ENCODE measurements around the gene AEBP1. TPM values are rescaled to one million over a fixed set of nuclear protein-coding genes. Genes with fewer than 3 reads are reported as not detected.
"Not testable (repeated sequence)": the region's sequence is repeated elsewhere in the genome, so short reads cannot be mapped to it uniquely, and the experiment has no call there.

Gene AEBP1
- total RNA-seq, 4 donors from 2014 or later, result 20.1 to 127 (median 58.0) TPM

DNA sequence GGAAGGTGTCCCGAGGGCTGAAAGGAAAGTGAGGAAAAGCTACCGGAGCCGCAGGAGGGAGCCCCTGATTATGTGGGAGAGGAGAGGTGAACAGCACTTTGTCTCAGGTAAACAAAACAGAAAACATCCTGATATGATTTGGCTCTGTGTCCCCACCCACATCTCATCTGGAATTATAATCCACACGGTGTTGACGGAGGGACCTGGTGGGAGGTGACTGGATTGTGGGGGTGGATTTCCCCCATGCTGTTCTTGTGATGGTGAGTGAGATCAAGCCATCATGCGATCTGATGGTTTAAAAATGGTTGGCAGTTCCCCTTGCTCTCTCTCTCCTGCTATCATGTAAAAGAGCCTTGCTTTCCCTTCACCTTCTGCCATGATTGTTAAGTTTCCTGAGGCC lies 16.2 kb downstream of the AEBP1 start:
- DNase-seq, result no peak
- peaks cover 0 to 13% (median 0%) of the 10 kb centered on the region in 4 donors for H3K4me1 ChIP-seq
- no peak overlapping the region for H3K27ac ChIP-seq
- H3K4me3 ChIP-seq, result no peak overlapping the region
- no peak for TF ChIP-seq POLR2A (IDR thresholded peaks at IDR 0.05)
- TF ChIP-seq, protein P1, sequence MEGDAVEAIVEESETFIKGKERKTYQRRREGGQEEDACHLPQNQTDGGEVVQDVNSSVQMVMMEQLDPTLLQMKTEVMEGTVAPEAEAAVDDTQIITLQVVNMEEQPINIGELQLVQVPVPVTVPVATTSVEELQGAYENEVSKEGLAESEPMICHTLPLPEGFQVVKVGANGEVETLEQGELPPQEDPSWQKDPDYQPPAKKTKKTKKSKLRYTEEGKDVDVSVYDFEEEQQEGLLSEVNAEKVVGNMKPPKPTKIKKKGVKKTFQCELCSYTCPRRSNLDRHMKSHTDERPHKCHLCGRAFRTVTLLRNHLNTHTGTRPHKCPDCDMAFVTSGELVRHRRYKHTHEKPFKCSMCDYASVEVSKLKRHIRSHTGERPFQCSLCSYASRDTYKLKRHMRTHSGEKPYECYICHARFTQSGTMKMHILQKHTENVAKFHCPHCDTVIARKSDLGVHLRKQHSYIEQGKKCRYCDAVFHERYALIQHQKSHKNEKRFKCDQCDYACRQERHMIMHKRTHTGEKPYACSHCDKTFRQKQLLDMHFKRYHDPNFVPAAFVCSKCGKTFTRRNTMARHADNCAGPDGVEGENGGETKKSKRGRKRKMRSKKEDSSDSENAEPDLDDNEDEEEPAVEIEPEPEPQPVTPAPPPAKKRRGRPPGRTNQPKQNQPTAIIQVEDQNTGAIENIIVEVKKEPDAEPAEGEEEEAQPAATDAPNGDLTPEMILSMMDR (IDR thresholded peaks at IDR 0.05), result no peak
- no peaks in the 10 kb centered on the region for H3K9me3 ChIP-seq
- H3K27me3 ChIP-seq, result no peaks in the 10 kb centered on the region
- peaks cover 0 to 23% (median 0%) of the 10 kb centered on the region in 3 donors for H3K36me3 ChIP-seq

DNA sequence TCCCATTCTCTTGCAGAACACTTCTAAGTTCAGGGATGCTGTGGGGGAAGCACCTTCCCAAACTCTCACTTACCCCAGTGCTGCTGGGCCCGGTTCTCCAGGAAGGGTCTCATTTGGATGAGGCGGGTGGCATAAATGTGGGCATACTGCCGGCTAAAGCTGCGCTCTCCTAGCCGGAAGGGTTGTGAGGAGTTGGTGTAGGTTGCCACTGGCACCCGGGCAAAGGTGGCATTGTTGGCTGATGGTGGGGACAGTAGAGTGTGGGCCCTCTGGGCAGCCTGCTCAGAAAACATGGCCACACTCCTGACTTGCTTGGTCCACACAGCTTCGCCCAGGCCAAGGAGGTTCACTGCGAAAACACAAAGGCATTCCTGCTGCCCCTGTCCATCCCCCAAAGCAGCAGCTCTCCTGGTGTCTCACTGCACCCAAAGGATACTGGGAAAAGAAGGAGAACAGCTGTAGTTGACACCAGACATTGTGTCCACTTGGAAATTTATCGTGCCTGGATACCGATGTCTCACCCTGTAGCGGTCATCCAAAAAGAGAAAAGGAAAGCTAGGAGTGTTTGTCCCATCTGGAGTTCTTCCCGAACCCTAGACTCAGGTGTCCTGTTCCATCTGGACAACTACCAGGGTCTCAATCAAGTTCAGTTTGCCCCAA lies 17.7 kb downstream of the AEBP1 start:
- no peak overlapping the region for H3K4me3 ChIP-seq
- no peak for DNase-seq
- peaks cover 0 to 14% (median 0%) of the 10 kb centered on the region in 3 donors for H3K36me3 ChIP-seq
- H3K27me3 ChIP-seq, result no peaks in the 10 kb centered on the region
- no peak overlapping the region for H3K27ac ChIP-seq
- H3K9me3 ChIP-seq, result no peaks in the 10 kb centered on the region
- H3K4me1 ChIP-seq, result peaks cover 0 to 13% (median 0%) of the 10 kb centered on the region in 4 donors
- TF ChIP-seq, protein P1 (IDR thresholded peaks at IDR 0.05), result no peak
- TF ChIP-seq POLR2A (IDR thresholded peaks at IDR 0.05), result no peak

- peak overlapping the region; percentile 65 to 88 (median 81) for H3K4me3 ChIP-seq
- DNase-seq, result no peak
These were observed 18.4 kb downstream of the AEBP1 start for GRCh38 chr7:44122529-44122928.

DNA sequence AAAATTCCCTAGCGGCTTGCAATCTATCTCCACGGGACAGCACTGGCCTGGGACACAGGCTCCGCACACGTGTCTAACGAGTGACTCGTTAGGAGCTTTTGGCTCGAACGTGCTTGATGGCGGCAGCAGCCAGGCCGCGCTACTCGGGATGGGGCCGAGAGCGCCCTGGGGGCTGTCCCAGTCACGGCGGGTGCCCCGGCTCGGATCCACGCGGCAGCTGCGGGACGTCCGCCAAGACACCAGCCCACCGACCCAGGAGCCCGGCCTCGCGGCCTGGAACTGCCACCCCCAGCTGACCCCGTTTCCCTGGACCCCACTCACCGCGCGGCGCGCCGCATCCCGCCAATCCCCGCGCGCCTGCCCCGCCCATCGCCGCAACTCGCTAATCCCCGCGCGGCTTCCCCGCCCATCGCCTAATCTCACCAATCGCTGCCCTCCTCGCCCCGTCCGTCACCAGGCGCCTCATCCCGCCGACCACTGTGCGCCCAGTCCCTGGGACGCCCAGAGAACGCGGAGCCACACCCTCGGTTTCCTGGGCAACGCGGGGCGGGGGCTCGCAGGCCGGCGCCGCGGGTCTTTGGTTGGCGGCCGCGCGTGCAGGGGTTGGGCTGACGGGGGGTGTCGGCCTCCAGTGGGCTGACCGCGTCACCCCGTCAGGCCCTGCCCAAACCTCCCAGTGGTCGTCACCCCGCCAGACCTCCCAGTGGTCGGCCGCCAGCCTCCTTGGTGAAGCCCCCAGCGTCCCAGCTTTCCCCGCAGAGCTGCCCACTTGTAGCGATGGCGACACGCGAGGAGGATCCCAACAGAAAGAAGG lies 19.3 kb downstream of the AEBP1 start, which contains the start of gene POLD2:
Gene POLD2 (minus strand): TSS at position 359 of the 814 bp plus-strand sequence. CDS start 1,495 bp downstream, outside the sequence.
- H3K27ac ChIP-seq, result peak within 1 kb of the TSS; percentile 61 to 86 (median 81)
- DNase-seq, result peak; percentile 96 to 98 (median 98)
- H3K27me3 ChIP-seq, result no peaks in the 10 kb centered on the region
- H3K36me3 ChIP-seq, result peaks cover 0 to 6% (median 0%) of the 10 kb centered on the region in 3 donors
- TF ChIP-seq POLR2A (IDR thresholded peaks at IDR 0.05), result peak; percentile 18 to 42
- TF ChIP-seq, protein P1 (IDR thresholded peaks at IDR 0.05), result peak in 1 of 6 experiments; percentile 21
- no peaks in the 10 kb centered on the region for H3K9me3 ChIP-seq
- peak within 1 kb of the TSS; percentile 65 to 88 (median 81) for H3K4me3 ChIP-seq
- H3K4me1 ChIP-seq, result peaks cover 0 to 13% (median 0%) of the 10 kb centered on the region in 4 donors

More at GRCh38 chr7:44122529-44122928, 18.4 kb downstream of the AEBP1 start:
- H3K9me3 ChIP-seq, result no peaks in the 10 kb centered on the region
- peak overlapping the region in 2 of 4 donors; percentile 61 to 86 for H3K27ac ChIP-seq
- H3K36me3 ChIP-seq, result peaks cover 0 to 10% (median 0%) of the 10 kb centered on the region in 3 donors
- TF ChIP-seq, protein P1 (IDR thresholded peaks at IDR 0.05), result no peak
- TF ChIP-seq POLR2A (IDR thresholded peaks at IDR 0.05), result no peak
- no peaks in the 10 kb centered on the region for H3K27me3 ChIP-seq
- H3K4me1 ChIP-seq, result peaks cover 0 to 13% (median 0%) of the 10 kb centered on the region in 4 donors

- TF ChIP-seq, protein P1 (IDR thresholded peaks at IDR 0.05), result no peak
- TF ChIP-seq POLR2A (IDR thresholded peaks at IDR 0.05), result no peak
- H3K9me3 ChIP-seq, result no peaks in the 10 kb centered on the region
These were observed 20.7 kb downstream of the AEBP1 start for GRCh38 chr7:44124822-44125202.

DNA sequence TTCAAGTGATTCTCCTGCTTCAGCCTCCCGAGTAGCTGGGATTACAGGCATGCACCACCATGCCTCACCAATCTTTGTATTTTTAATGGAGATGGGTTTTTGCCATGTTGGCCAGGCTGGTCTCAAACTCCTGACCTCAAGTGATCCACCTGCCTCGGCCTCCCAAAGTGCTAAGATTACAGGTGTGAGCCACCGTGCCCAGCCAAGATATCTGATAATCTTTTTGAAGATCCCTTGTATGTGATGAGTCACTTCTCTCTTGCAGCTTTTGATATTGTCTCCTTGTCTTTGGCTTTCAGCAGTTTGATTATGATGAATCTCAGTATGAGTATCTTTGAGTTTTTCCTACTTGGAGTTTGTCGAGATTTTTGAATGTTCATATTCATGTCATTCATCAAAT lies 22.4 kb downstream of the AEBP1 start:
- H3K4me1 ChIP-seq, result peaks cover 0 to 12% (median 0%) of the 10 kb centered on the region in 4 donors
- H3K9me3 ChIP-seq, H3K36me3 ChIP-seq, H3K27ac ChIP-seq, H3K4me3 ChIP-seq, H3K27me3 ChIP-seq, DNase-seq: not testable (repeated sequence)

More at GRCh38 chr7:44124822-44125202, 20.7 kb downstream of the AEBP1 start:
- Histone ChIP-seq H3K4me3 (no peak overlapping the region), H3K4me1 (peaks cover 0 to 13% (median 0%) of the 10 kb centered on the region in 4 donors), H3K36me3 (no peaks in the 10 kb centered on the region), H3K27me3 (no peaks in the 10 kb centered on the region), H3K27ac (no peak overlapping the region)
- no peak for DNase-seq
